ENCODE data around the gene MED13L.

MED13L gene

GRCh38 chr12:116313194-116313927 lies 35.9 kb upstream of the MED13L start:
- no peak for TF ChIP-seq CTCF (IDR thresholded peaks at IDR 0.05; ENCODE audit: borderline replicate concordance, insufficient read depth, low read depth, low read length)
- H3K4me3 ChIP-seq (ENCODE audit: low read depth, low read length), result no peak overlapping the region

- no peak for TF ChIP-seq CTCF (IDR thresholded peaks at IDR 0.05; ENCODE audit: borderline replicate concordance, insufficient read depth, low read depth, low read length)
- H3K4me3 ChIP-seq (ENCODE audit: low read depth, low read length), result no peak overlapping the region
These were observed 32.6 kb upstream of the MED13L start for GRCh38 chr12:116310082-116310481.

GRCh38 chr12:116309343-116309742 lies 31.9 kb upstream of the MED13L start:
- no peak overlapping the region for H3K4me3 ChIP-seq (ENCODE audit: low read depth, low read length)
- TF ChIP-seq CTCF (IDR thresholded peaks at IDR 0.05; ENCODE audit: borderline replicate concordance, insufficient read depth, low read depth, low read length), result no peak

- TF ChIP-seq CTCF (IDR thresholded peaks at IDR 0.05; ENCODE audit: borderline replicate concordance, insufficient read depth, low read depth, low read length), result no peak
These were observed 31.2 kb upstream of the MED13L start for GRCh38 chr12:116308647-116309046.

GRCh38 chr12:116306968-116307367 lies 29.5 kb upstream of the MED13L start:
- H3K4me3 ChIP-seq (ENCODE audit: low read depth, low read length), result no peak overlapping the region

More at GRCh38 chr12:116308647-116309046, 31.2 kb upstream of the MED13L start:
- no peak overlapping the region for H3K4me3 ChIP-seq (ENCODE audit: low read depth, low read length)

GRCh38 chr12:116306506-116306905 lies 29.0 kb upstream of the MED13L start:
- TF ChIP-seq CTCF (IDR thresholded peaks at IDR 0.05; ENCODE audit: borderline replicate concordance, insufficient read depth, low read depth, low read length), result no peak
- H3K4me3 ChIP-seq (ENCODE audit: low read depth, low read length), result no peak overlapping the region

More at GRCh38 chr12:116306968-116307367, 29.5 kb upstream of the MED13L start:
- no peak for TF ChIP-seq CTCF (IDR thresholded peaks at IDR 0.05; ENCODE audit: borderline replicate concordance, insufficient read depth, low read depth, low read length)

- no peak overlapping the region for H3K4me3 ChIP-seq (ENCODE audit: low read depth, low read length)
- TF ChIP-seq CTCF (IDR thresholded peaks at IDR 0.05; ENCODE audit: borderline replicate concordance, insufficient read depth, low read depth, low read length), result no peak
These were observed 27.1 kb upstream of the MED13L start for GRCh38 chr12:116304621-116305020.
